DOHH2 (cell line): ENCODE measurements around the gene TRIML1.

Experiments used
- EZH2phosphoT487 ChIP-seq: fragments of 200-600 bp; sonication (generic); IDR thresholded peaks from 2 replicates; pipeline ENCODE4 v1.6.1; 2017; ENCODE audit warnings: borderline replicate concordance, mild to moderate bottlenecking, antibody characterized with exemption, low read length, moderate library complexity, mixed read lengths
- TF ChIP-seq, protein P1 (sequence below): fragments of 200-600 bp; sonication (generic); IDR thresholded peaks from one replicate; pipeline ENCODE4 v1.5.1; 2014; ENCODE audit warnings: antibody characterized with exemption, mild to moderate bottlenecking, low read depth, low read length; ENCODE audit not compliant: poor library complexity, severe bottlenecking

DNA sequence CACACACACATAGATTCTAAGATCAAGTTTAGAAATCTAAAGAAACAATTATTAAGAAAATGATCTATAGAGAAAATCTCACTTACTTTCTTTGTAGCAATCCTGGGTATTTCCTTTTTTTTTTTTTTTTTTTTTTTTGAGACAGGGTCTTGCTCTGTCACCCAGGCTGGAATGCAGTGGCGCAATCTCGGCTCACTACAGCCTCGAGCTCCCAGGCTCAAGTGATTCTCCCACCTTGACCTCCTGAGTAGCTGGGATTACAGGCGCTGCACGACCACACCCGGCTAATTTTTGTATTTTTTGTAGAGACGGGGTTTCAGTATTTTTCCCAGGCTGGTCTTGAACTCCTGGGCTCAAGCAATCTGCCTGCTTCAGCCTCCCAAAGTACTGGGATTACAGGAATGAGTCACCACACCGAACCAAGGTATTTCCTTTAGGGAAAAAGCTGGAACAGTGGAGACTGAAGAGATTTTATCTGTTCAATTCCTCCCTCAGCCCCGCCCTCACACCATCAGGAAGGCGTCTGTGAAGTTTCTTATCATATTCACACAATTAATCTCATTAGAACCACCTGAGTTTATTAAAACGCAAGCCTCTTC is 30.0 kb upstream of the TRIML1 start, which contains the start of gene TRIML2:
- TF ChIP-seq, protein P1, sequence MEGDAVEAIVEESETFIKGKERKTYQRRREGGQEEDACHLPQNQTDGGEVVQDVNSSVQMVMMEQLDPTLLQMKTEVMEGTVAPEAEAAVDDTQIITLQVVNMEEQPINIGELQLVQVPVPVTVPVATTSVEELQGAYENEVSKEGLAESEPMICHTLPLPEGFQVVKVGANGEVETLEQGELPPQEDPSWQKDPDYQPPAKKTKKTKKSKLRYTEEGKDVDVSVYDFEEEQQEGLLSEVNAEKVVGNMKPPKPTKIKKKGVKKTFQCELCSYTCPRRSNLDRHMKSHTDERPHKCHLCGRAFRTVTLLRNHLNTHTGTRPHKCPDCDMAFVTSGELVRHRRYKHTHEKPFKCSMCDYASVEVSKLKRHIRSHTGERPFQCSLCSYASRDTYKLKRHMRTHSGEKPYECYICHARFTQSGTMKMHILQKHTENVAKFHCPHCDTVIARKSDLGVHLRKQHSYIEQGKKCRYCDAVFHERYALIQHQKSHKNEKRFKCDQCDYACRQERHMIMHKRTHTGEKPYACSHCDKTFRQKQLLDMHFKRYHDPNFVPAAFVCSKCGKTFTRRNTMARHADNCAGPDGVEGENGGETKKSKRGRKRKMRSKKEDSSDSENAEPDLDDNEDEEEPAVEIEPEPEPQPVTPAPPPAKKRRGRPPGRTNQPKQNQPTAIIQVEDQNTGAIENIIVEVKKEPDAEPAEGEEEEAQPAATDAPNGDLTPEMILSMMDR, result no peak
- TF ChIP-seq EZH2phosphoT487, result no peak
